Esophagus muscularis mucosa (tissue), 4 donors: ENCODE data around the gene ARHGAP8. TPM values are rescaled to one million over a fixed set of nuclear protein-coding genes. Genes with fewer than 3 reads are reported as not detected.
"Not testable (repeated sequence)": the region's sequence is repeated elsewhere in the genome, so short reads cannot be mapped to it uniquely, and the experiment has no call there.

ENCODE experiments used
- DNase-seq: peaks from one replicate; pipeline ENCODE4 v3.0.0-alpha.2; 2017; ENCODE audit errors: extremely low spot score
- H3K27ac ChIP-seq, 4 donors: fragments of 200-600 bp; sonication (generic); replicated peaks in 1 of 4; 1 replicate in 3 of 4; 2 replicates in 1 of 4; pipeline ENCODE4 v1.5.1; 2016 to 2019; ENCODE audit warnings: mild to moderate bottlenecking in 1 of 4
- H3K27me3 ChIP-seq, 4 donors: fragments of 200-600 bp; sonication (generic); one replicate each; pipeline versions ENCODE4 v1.5.1 to v1.6.0; 2016 to 2019
- H3K36me3 ChIP-seq, 4 donors: fragments of 200-600 bp; sonication (generic); one replicate each; pipeline ENCODE4 v1.5.1; 2016 to 2019
- H3K4me1 ChIP-seq, 4 donors: fragments of 200-600 bp; sonication (generic); one replicate each; pipeline ENCODE4 v1.5.1; 2016 to 2019
- H3K4me3 ChIP-seq, 4 donors: fragments of 200-600 bp; sonication (generic); 1 replicate in 2 of 4; 2 replicates in 2 of 4; pipeline ENCODE4 v1.5.1; 2016 to 2019; ENCODE audit warnings: mild to moderate bottlenecking in 4 of 4, moderate library complexity in 1 of 4
- H3K9me3 ChIP-seq, 4 donors: fragments of 200-600 bp; sonication (generic); 1 replicate in 3 of 4; 2 replicates in 1 of 4; pipeline ENCODE4 v1.5.1; 2016 to 2019
- CTCF ChIP-seq, 3 experiments: fragments of 200-600 bp in 2 of 3; fragments of 450-650 bp in 1 of 3; sonication (generic) in 2 of 3; IDR thresholded peaks; one replicate each; pipeline ENCODE4 v1.5.1; 2017 to 2019; ENCODE audit warnings: antibody characterized with exemption in 3 of 3, mild to moderate bottlenecking in 2 of 3, moderate library complexity in 1 of 3
- EP300 ChIP-seq: sonication (generic); formaldehyde crosslinking; IDR thresholded peaks from one replicate; pipeline ENCODE4 v1.6.1; 2017; ENCODE audit warnings: antibody characterized with exemption
- POLR2A ChIP-seq: fragments of 450-650 bp; IDR thresholded peaks from one replicate; pipeline ENCODE4 v1.6.1; 2017; ENCODE audit warnings: antibody characterized with exemption, moderate library complexity, mild to moderate bottlenecking, low read depth
- POLR2AphosphoS5 ChIP-seq, 2 donors: sonication (generic); formaldehyde crosslinking; IDR thresholded peaks; one replicate each; pipeline ENCODE4 v1.6.1; 2017; ENCODE audit warnings: antibody characterized with exemption in 2 of 2
- WGBS: methylation state at CpG from one replicate; pipeline ENCODE4 v1.1.5; 2018; 5-methylcytosine and 5-hydroxymethylcytosine counted together
- intact Hi-C: fragments of 100-400 bp; cut with DNase I; formaldehyde crosslinking; loops from one replicate; pipeline ENCODE4 v1.15.1; 2023
- total RNA-seq, 4 donors: library from RNA; depleted of rRNA; stranded (reverse); fragments of >200 nt; gene quantifications; one replicate each; pipeline versions ENCODE4 v1.1.0 to v1.2.1, GENCODE V29; 2016

Gene ARHGAP8
- total RNA-seq, 4 donors from 2014 or later = 0.33 to 0.58 TPM; not detected in 2

- no peak overlapping the region for H3K4me3 ChIP-seq
- peaks cover 0 to 13% (median 11%) of the 10 kb centered on the region in 4 donors for H3K4me1 ChIP-seq
- intact Hi-C loops = no loop called here
- H3K36me3 ChIP-seq = no peaks in the 10 kb centered on the region
- no peak overlapping the region for H3K27ac ChIP-seq
- no peak for TF ChIP-seq POLR2AphosphoS5 (IDR thresholded peaks at IDR 0.05)
- TF ChIP-seq POLR2A = no peak
- TF ChIP-seq CTCF (IDR thresholded peaks at IDR 0.05) = no peak
- TF ChIP-seq EP300 = no peak
- no peaks in the 10 kb centered on the region for H3K9me3 ChIP-seq
- WGBS = 66% methylated on average over 25 of the region's 32 CpGs
- no peak for DNase-seq
- H3K27me3 ChIP-seq = peaks cover 0 to 73% (median 9%) of the 10 kb centered on the region in 4 donors
These were observed 14.7 kb upstream of the ARHGAP8 start for GRCh38 chr22:44737406-44738346.

GRCh38 chr22:44738347-44738715 is 14.0 kb upstream of the ARHGAP8 start:
- Histone ChIP-seq H3K4me1 (peaks cover 0 to 13% (median 11%) of the 10 kb centered on the region in 4 donors), H3K9me3 (no peaks in the 10 kb centered on the region), H3K27ac (no peak overlapping the region), H3K27me3 (peaks cover 0 to 80% (median 9%) of the 10 kb centered on the region in 4 donors), H3K36me3 (no peaks in the 10 kb centered on the region), H3K4me3 (no peak overlapping the region)
- TF ChIP-seq POLR2A = no peak
- TF ChIP-seq POLR2AphosphoS5 (IDR thresholded peaks at IDR 0.05) = no peak
- TF ChIP-seq CTCF (IDR thresholded peaks at IDR 0.05) = no peak
- TF ChIP-seq EP300 = no peak
- 53% methylated on average over 9 of the region's 14 CpGs for WGBS
- intact Hi-C loops = no loop called here
- no peak for DNase-seq

- DNase-seq = no peak
- Histone ChIP-seq H3K4me1 (peaks cover 0 to 13% (median 11%) of the 10 kb centered on the region in 4 donors), H3K4me3 (no peak overlapping the region), H3K27ac (no peak overlapping the region), H3K27me3 (peaks cover 0 to 87% (median 9%) of the 10 kb centered on the region in 4 donors), H3K9me3 (no peaks in the 10 kb centered on the region), H3K36me3 (no peaks in the 10 kb centered on the region)
- intact Hi-C loops = no loop called here
- TF ChIP-seq POLR2A (no peak), POLR2AphosphoS5 (IDR thresholded peaks at IDR 0.05) (no peak), CTCF (IDR thresholded peaks at IDR 0.05) (no peak), EP300 (no peak)
- 86% methylated on average over 4 of the region's 5 CpGs for WGBS
These were observed 13.4 kb upstream of the ARHGAP8 start for GRCh38 chr22:44739024-44739423.

GRCh38 chr22:44739666-44740065 is 12.7 kb upstream of the ARHGAP8 start:
- H3K36me3 ChIP-seq, DNase-seq, H3K9me3 ChIP-seq, H3K27ac ChIP-seq, H3K4me3 ChIP-seq, intact Hi-C loops: not testable (repeated sequence)
- Histone ChIP-seq H3K4me1 (peaks cover 0 to 13% (median 11%) of the 10 kb centered on the region in 4 donors), H3K27me3 (peaks cover 0 to 87% (median 9%) of the 10 kb centered on the region in 4 donors)
- 67% methylated on average over 5 of the region's 10 CpGs for WGBS

GRCh38 chr22:44740307-44740706 is 12.1 kb upstream of the ARHGAP8 start:
- TF ChIP-seq POLR2A (no peak), CTCF (IDR thresholded peaks at IDR 0.05) (no peak), EP300 (no peak), POLR2AphosphoS5 (IDR thresholded peaks at IDR 0.05) (no peak)
- H3K4me3 ChIP-seq = no peak overlapping the region
- H3K27ac ChIP-seq = no peak overlapping the region
- no peaks in the 10 kb centered on the region for H3K36me3 ChIP-seq
- no peaks in the 10 kb centered on the region for H3K9me3 ChIP-seq
- intact Hi-C loops = no loop called here
- H3K4me1 ChIP-seq = peaks cover 0 to 13% (median 11%) of the 10 kb centered on the region in 4 donors
- DNase-seq = no peak
- WGBS = 81% methylated on average over 17 of the region's 17 CpGs
- H3K27me3 ChIP-seq = peaks cover 0 to 87% (median 9%) of the 10 kb centered on the region in 4 donors
